ENCODE measurements around the gene PIK3R2.
"Not testable (repeated sequence)": the region's sequence is repeated elsewhere in the genome, so short reads cannot be mapped to it uniquely, and the experiment has no call there.

Gene PIK3R2

DNA sequence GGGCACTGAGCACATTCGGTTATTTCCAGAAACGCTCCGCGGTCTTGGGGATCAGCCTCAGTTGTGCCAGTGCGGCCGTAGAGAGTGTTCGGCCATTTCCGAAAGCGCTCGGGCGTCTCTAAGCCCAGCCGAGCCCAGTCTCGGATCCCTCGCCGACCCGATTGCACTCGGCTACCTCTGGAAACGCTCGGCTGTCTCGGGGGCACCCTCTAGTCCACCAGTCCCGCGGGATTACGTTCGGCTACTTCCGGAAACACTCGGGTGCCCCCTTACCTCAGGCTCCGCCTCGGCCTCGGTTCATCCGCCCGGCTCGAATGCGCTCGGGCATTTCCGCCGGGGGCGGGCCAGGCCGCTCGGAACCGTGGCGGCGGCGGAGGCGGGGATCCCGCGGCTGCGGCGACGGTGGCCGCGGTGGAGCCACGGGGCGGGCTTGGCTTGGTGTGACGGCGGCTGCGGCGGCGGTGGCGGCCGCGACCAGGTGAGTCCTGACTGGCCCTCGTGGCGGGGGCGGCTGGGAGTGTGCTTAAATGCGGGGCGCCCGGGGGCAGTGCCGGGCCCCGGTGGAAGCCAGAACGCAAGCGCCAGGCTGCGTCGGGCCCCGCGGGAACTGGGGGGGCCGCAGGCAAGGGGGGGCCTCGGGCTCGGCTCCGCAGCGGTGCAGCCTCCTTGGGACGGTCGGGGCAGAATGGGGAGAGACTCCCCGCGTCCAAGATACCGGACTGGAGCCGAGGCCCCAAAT lies at the start of gene PIK3R2:
PIK3R2 (plus strand) TSS at position 347 of the 739 bp plus-strand sequence. CDS start 2,717 bp downstream, outside the sequence.
- H3K27me3 ChIP-seq (ENCODE audit: control insufficient read depth in 2 of 2, insufficient read depth in 2 of 2, low read length in 2 of 2), result no peaks in the 10 kb centered on the region
- no peaks in the 10 kb centered on the region for H3K9me3 ChIP-seq (ENCODE audit: control insufficient read depth in 2 of 2, low read length in 2 of 2)
- peaks cover 41 to 51% of the 10 kb centered on the region in 2 donors for H3K4me1 ChIP-seq (ENCODE audit: control insufficient read depth in 2 of 2, insufficient read depth in 2 of 2, low read length in 2 of 2)
- H3K27ac ChIP-seq (ENCODE audit: low read depth in 2 of 2, low read length in 2 of 2), result peak within 1 kb of the TSS; percentile 91 to 97
- peaks cover 0 to 5% of the 10 kb centered on the region in 2 donors for H3K36me3 ChIP-seq (ENCODE audit: control insufficient read depth in 2 of 2, insufficient read depth in 2 of 2, low read length in 2 of 2)
- H3K4me3 ChIP-seq (ENCODE audit: low read length in 2 of 2), result peak within 1 kb of the TSS; percentile 79 to 86
- peak within 1 kb of the TSS; percentile 93 to 99 for H3K9ac ChIP-seq (ENCODE audit: low read depth in 1 of 2, low read length in 2 of 2)

DNA sequence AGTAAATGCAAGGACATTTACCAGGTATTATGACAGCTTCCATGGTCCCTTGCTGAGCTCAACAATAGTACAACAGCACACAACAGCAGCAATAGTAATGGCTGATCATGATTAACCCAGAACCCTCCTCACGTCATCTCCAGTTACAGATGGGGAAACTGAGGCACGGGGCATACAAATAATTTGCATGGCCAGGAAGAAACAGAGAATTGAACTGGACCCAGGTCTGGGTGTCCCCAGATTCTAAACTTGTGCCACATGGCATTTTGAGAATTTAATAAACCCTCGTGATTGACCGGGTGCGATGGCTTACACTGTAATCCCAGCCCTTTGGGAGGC lies 48.2 kb upstream of the PIK3R2 start:
- H3K27me3 ChIP-seq (ENCODE audit: control insufficient read depth in 2 of 2, insufficient read depth in 2 of 2, low read length in 2 of 2), result peaks cover 0 to 2% of the 10 kb centered on the region in 2 donors
- H3K36me3 ChIP-seq (ENCODE audit: control insufficient read depth in 2 of 2, insufficient read depth in 2 of 2, low read length in 2 of 2), result no peaks in the 10 kb centered on the region
- H3K27ac ChIP-seq (ENCODE audit: low read depth in 2 of 2, low read length in 2 of 2), result peak overlapping the region in 1 of 2 donors; percentile 43
- H3K4me3 ChIP-seq (ENCODE audit: low read length in 2 of 2), result peak overlapping the region; percentile 58 to 75
- H3K9ac ChIP-seq (ENCODE audit: low read depth in 1 of 2, low read length in 2 of 2), result peak overlapping the region; percentile 56 to 68
- H3K4me1 ChIP-seq (ENCODE audit: control insufficient read depth in 2 of 2, insufficient read depth in 2 of 2, low read length in 2 of 2), result peaks cover 16 to 22% of the 10 kb centered on the region in 2 donors
- no peaks in the 10 kb centered on the region for H3K9me3 ChIP-seq (ENCODE audit: control insufficient read depth in 2 of 2, low read length in 2 of 2)

DNA sequence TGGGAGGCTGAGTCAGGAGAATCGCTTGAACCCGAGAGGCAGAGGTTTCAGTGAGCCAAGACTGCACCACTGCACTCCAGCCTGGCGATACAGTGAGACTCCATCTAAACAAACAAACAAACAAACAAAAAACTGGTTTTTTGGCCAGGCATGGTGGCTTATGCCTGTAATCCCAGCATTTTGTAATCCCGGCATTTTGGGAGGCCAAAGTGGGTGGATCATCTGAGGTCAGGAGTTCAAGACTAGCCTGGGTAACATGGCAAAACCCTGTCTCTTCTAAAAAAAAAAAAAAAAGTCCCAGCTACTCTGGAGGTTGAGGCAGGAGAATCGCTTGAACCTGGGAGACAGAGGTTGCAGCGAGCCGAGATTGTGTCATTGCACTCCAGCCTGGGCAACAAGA lies 47.7 kb upstream of the PIK3R2 start:
- H3K36me3 ChIP-seq (ENCODE audit: control insufficient read depth in 2 of 2, insufficient read depth in 2 of 2, low read length in 2 of 2); H3K9ac ChIP-seq (ENCODE audit: low read depth in 1 of 2, low read length in 2 of 2); H3K27ac ChIP-seq (ENCODE audit: low read depth in 2 of 2, low read length in 2 of 2); H3K4me3 ChIP-seq (ENCODE audit: low read length in 2 of 2); H3K9me3 ChIP-seq (ENCODE audit: control insufficient read depth in 2 of 2, low read length in 2 of 2); H3K27me3 ChIP-seq (ENCODE audit: control insufficient read depth in 2 of 2, insufficient read depth in 2 of 2, low read length in 2 of 2): not testable (repeated sequence)
- peaks cover 17 to 21% of the 10 kb centered on the region in 2 donors for H3K4me1 ChIP-seq (ENCODE audit: control insufficient read depth in 2 of 2, insufficient read depth in 2 of 2, low read length in 2 of 2)

DNA sequence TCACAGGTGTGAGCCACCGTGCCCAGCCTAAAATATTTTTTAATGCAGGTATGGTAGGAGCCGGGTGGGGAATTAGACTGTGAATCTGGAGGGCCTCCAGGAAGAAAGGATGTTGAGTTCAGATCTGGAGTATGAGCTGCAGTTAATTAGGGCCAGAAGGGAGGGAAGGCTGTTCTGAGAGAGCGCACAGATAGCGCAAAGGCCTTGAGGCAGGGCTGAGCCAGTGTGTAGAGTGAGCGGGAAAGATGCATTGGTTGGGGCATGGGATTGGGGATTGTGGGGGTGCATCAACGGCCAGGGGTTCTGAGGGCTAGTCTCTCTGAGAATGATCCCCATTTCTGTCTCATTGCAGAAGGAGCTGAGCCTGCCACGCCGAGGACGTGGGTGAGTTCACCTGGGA lies 45.7 kb upstream of the PIK3R2 start:
- no peaks in the 10 kb centered on the region for H3K9me3 ChIP-seq (ENCODE audit: control insufficient read depth in 2 of 2, low read length in 2 of 2)

DNA sequence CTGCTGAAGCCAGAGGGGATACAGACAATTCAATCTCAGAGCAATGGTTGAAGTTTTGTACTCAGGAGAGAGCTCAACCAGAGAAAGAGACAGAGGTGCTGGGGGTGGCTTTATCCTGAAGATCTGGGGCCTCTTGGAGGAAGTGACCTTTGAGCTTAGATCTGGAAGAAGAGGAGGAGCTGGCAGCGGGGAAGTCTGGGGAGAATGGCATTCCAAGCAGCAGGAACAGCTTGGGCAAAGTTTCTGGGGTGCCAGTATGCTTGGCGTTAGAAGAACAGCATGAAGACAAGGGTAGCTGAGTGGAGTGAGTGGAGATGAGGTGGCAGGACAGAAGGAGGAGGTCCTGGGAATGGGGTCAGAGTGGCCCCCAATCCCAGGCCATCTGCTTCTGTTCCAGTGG lies 44.1 kb upstream of the PIK3R2 start:
- Histone ChIP-seq H3K27ac (ENCODE audit: low read depth in 2 of 2, low read length in 2 of 2) (peak overlapping the region; percentile 91 to 92), H3K9ac (ENCODE audit: low read depth in 1 of 2, low read length in 2 of 2) (peak overlapping the region; percentile 56 to 93), H3K4me3 (ENCODE audit: low read length in 2 of 2) (peak overlapping the region; percentile 77 to 86)

More for the DNA sequence above, 45.7 kb upstream of the PIK3R2 start:
- Histone ChIP-seq H3K27me3 (ENCODE audit: control insufficient read depth in 2 of 2, insufficient read depth in 2 of 2, low read length in 2 of 2) (no peaks in the 10 kb centered on the region), H3K4me3 (ENCODE audit: low read length in 2 of 2) (no peak overlapping the region), H3K36me3 (ENCODE audit: control insufficient read depth in 2 of 2, insufficient read depth in 2 of 2, low read length in 2 of 2) (no peaks in the 10 kb centered on the region), H3K4me1 (ENCODE audit: control insufficient read depth in 2 of 2, insufficient read depth in 2 of 2, low read length in 2 of 2) (peaks cover 27 to 34% of the 10 kb centered on the region in 2 donors), H3K9ac (ENCODE audit: low read depth in 1 of 2, low read length in 2 of 2) (no peak overlapping the region), H3K27ac (ENCODE audit: low read depth in 2 of 2, low read length in 2 of 2) (no peak overlapping the region)

DNA sequence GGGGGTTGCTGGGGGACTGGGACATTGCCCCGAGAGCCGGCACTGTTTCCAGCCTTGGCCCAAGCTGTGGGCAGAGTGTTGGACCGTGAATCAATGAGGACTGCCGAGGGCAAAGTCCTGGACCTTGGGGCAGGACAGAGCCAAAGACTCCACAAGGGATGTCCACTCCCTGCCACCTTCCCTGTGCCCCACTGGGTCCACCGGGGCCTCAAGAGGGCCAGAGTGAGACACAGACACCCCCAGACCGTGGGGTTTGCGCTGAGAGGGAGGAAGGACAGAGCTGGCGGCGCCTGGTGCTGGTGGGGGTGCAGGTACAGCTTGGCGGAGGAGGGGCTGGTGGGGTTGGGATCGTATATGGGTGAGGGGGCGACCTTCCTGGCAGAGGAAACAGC lies 43.6 kb upstream of the PIK3R2 start:
- Histone ChIP-seq H3K4me3 (ENCODE audit: low read length in 2 of 2) (peak overlapping the region; percentile 77 to 86), H3K4me1 (ENCODE audit: control insufficient read depth in 2 of 2, insufficient read depth in 2 of 2, low read length in 2 of 2) (peaks cover 30 to 31% of the 10 kb centered on the region in 2 donors), H3K36me3 (ENCODE audit: control insufficient read depth in 2 of 2, insufficient read depth in 2 of 2, low read length in 2 of 2) (peaks cover 2 to 8% of the 10 kb centered on the region in 2 donors), H3K27me3 (ENCODE audit: control insufficient read depth in 2 of 2, insufficient read depth in 2 of 2, low read length in 2 of 2) (no peaks in the 10 kb centered on the region), H3K9me3 (ENCODE audit: control insufficient read depth in 2 of 2, low read length in 2 of 2) (no peaks in the 10 kb centered on the region), H3K27ac (ENCODE audit: low read depth in 2 of 2, low read length in 2 of 2) (peak overlapping the region; percentile 91 to 92), H3K9ac (ENCODE audit: low read depth in 1 of 2, low read length in 2 of 2) (peak overlapping the region; percentile 79 to 93)

More for the DNA sequence above, 44.1 kb upstream of the PIK3R2 start:
- Histone ChIP-seq H3K4me1 (ENCODE audit: control insufficient read depth in 2 of 2, insufficient read depth in 2 of 2, low read length in 2 of 2) (peaks cover 30 to 34% of the 10 kb centered on the region in 2 donors), H3K36me3 (ENCODE audit: control insufficient read depth in 2 of 2, insufficient read depth in 2 of 2, low read length in 2 of 2) (peaks cover 2 to 6% of the 10 kb centered on the region in 2 donors), H3K9me3 (ENCODE audit: control insufficient read depth in 2 of 2, low read length in 2 of 2) (no peaks in the 10 kb centered on the region), H3K27me3 (ENCODE audit: control insufficient read depth in 2 of 2, insufficient read depth in 2 of 2, low read length in 2 of 2) (no peaks in the 10 kb centered on the region)

DNA sequence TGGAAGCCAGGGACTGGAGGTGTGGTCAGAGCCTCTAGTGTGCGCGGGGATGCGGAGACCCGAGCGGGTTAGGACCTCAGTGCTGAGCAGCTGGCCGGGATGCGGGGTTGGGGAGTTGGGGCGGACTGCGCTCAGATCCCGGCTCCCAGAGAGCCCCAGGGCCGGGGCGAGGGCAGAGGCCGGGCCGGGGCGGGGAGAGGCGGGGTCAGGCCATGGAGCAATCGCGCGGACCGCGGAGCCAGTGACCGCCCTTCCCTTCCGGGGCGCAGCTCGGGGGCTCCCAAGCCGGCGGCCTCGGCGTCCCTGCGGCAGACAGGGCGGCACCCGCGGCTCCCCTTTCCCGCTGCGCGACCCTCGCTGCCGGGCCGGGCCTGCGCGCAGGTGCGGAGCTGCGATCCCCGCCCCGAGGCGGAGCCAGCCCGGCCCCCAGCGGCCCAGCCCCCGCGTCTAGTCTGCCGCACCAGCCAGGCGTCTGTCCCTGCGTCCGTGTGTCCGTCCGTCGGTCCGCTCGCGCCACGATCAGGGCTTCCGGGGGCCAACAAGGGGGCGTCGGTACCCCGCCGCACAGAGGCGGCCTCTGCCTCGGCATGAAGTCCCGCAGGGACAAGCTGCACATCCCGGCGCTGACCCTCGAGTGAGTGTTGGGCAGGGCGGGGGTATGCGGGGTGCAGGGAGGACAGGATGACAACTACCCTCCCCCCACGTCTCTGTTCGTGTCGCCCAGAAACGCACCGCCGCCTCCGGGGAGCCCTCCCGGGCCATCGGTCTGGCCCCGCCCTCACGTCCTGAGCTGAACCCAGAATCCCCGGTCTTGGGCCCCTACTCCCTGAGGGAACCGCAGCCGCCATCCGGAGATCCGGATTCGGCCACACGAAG lies 43.0 kb upstream of the PIK3R2 start:
- H3K36me3 ChIP-seq (ENCODE audit: control insufficient read depth in 2 of 2, insufficient read depth in 2 of 2, low read length in 2 of 2), result peaks cover 2 to 13% of the 10 kb centered on the region in 2 donors
- peak overlapping the region; percentile 91 to 92 for H3K27ac ChIP-seq (ENCODE audit: low read depth in 2 of 2, low read length in 2 of 2)
- no peaks in the 10 kb centered on the region for H3K27me3 ChIP-seq (ENCODE audit: control insufficient read depth in 2 of 2, insufficient read depth in 2 of 2, low read length in 2 of 2)
- H3K4me3 ChIP-seq (ENCODE audit: low read length in 2 of 2), result peak overlapping the region; percentile 77 to 86
- H3K4me1 ChIP-seq (ENCODE audit: control insufficient read depth in 2 of 2, insufficient read depth in 2 of 2, low read length in 2 of 2), result peaks cover 26 to 27% of the 10 kb centered on the region in 2 donors
- H3K9ac ChIP-seq (ENCODE audit: low read depth in 1 of 2, low read length in 2 of 2), result peak overlapping the region; percentile 79 to 93
- H3K9me3 ChIP-seq (ENCODE audit: control insufficient read depth in 2 of 2, low read length in 2 of 2), result no peaks in the 10 kb centered on the region

DNA sequence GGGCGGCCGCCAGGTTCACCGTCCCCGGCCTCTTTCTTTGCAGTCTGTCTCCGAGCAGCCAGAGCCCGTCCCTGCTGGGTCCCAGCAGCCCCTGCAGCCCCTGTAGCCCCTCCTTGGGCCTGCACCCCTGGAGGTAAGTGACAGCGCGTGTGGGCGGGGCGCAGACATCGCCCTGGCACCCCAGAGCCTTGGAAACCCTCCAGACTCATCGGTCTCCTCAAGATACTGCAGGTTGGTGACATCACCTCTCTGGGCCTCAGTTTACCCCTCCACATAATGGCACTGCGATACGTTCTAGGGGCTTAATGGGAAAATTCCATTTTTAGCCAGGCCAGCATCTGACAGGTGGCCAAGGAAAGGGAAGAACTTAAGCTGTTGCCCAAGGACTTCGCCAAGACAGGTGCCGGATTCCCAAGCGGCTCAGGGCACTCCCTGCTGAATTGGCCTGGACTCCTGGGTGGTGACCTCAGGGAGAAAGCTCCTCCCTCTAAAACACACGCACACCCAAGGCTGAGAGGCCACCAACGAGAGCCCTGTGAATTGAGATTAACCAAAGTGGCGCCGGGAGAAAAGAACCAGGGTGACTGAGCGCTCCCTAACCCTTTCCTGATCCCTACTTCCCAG lies 42.2 kb upstream of the PIK3R2 start:
- Histone ChIP-seq H3K9ac (ENCODE audit: low read depth in 1 of 2, low read length in 2 of 2) (peak overlapping the region; percentile 79 to 93), H3K9me3 (ENCODE audit: control insufficient read depth in 2 of 2, low read length in 2 of 2) (no peaks in the 10 kb centered on the region), H3K36me3 (ENCODE audit: control insufficient read depth in 2 of 2, insufficient read depth in 2 of 2, low read length in 2 of 2) (peaks cover 2 to 15% of the 10 kb centered on the region in 2 donors), H3K4me3 (ENCODE audit: low read length in 2 of 2) (peak overlapping the region; percentile 77 to 86), H3K4me1 (ENCODE audit: control insufficient read depth in 2 of 2, insufficient read depth in 2 of 2, low read length in 2 of 2) (peaks cover 26 to 27% of the 10 kb centered on the region in 2 donors), H3K27ac (ENCODE audit: low read depth in 2 of 2, low read length in 2 of 2) (peak overlapping the region; percentile 91 to 92), H3K27me3 (ENCODE audit: control insufficient read depth in 2 of 2, insufficient read depth in 2 of 2, low read length in 2 of 2) (no peaks in the 10 kb centered on the region)

DNA sequence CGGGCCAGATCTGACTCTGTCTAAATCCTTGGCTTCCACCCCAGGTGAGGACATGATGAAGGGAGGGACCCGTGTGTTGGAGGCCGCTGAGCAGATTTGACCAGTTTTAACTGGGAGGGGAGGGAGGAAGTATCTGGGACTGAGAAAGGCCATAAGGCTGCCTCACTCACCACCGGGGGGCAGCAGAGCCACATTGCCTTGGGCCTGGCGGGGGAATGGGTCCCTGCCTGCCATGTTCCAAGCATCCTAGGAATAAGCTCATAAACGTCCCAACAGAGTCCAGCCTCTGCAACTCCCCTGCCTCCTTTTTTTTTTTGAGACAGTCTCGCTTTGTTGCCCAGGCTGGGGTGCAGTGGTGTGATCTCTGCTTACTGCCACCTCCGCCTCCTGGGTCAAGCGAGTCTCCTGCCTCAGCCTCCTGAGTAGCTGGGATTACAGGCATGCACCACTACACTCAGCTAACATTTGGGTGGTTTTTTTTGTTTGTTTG lies 39.9 kb upstream of the PIK3R2 start:
- no peak overlapping the region for H3K4me3 ChIP-seq (ENCODE audit: low read length in 2 of 2)
- peak overlapping the region in 1 of 2 donors; percentile 18 for H3K9ac ChIP-seq (ENCODE audit: low read depth in 1 of 2, low read length in 2 of 2)
- H3K4me1 ChIP-seq (ENCODE audit: control insufficient read depth in 2 of 2, insufficient read depth in 2 of 2, low read length in 2 of 2), result peaks cover 27 to 33% of the 10 kb centered on the region in 2 donors
- H3K9me3 ChIP-seq (ENCODE audit: control insufficient read depth in 2 of 2, low read length in 2 of 2), result no peaks in the 10 kb centered on the region
- no peaks in the 10 kb centered on the region for H3K27me3 ChIP-seq (ENCODE audit: control insufficient read depth in 2 of 2, insufficient read depth in 2 of 2, low read length in 2 of 2)
- H3K27ac ChIP-seq (ENCODE audit: low read depth in 2 of 2, low read length in 2 of 2), result no peak overlapping the region
- peaks cover 2 to 15% of the 10 kb centered on the region in 2 donors for H3K36me3 ChIP-seq (ENCODE audit: control insufficient read depth in 2 of 2, insufficient read depth in 2 of 2, low read length in 2 of 2)
